Activated naive CD8-positive, alpha-beta T cell treated with anti-CD3 and anti-CD28 coated beads, Interleukin-2, amount 50 U/mL, for 16 hours (primary cell): ENCODE results near the gene TPO.
"Not testable (repeated sequence)": the region's sequence is repeated elsewhere in the genome, so short reads cannot be mapped to it uniquely, and the experiment has no call there.

ENCODE experiments used
- DNase-seq: peaks from one replicate; pipeline ENCODE4 v3.0.0-alpha.2; 2020; ENCODE audit warnings: low read depth, low spot score

TPO gene

GRCh38 chr2:1413156-1413710 lies at the start of gene TPO:
Gene TPO, plus strand, starts transcription at chr2:1413463. Its CDS starts 946 bp downstream, at chr2:1414409.
- DNase-seq, result no peak

GRCh38 chr2:1366546-1367134 lies 46.6 kb upstream of the TPO start:
- DNase-seq, result no peak

- no peak for DNase-seq
These were observed 45.7 kb upstream of the TPO start for GRCh38 chr2:1367601-1368000.

DNA sequence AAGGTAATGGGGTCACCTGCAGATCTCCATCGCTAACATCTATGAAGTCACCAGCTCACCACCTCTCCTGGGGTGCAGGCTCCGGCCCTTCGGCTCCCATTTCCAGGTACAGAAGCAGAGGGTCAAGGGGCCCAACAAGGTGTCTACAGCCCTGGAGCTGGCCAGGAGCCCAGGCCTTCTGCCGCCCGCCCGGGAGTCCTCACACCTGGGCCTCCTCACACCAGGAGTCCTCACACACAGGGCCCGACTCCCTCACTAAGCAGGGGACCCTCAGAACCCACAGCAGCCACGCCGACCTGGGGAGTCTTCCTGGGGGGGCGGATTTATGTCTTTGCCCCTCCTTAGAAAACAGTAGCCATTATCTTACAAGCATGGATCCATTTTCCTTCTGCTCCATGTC lies 43.4 kb upstream of the TPO start:
- DNase-seq, result no peak

GRCh38 chr2:1370461-1370860 lies 42.8 kb upstream of the TPO start:
- DNase-seq, result no peak

GRCh38 chr2:1371082-1371481 lies 42.2 kb upstream of the TPO start:
- DNase-seq, result no peak

DNA sequence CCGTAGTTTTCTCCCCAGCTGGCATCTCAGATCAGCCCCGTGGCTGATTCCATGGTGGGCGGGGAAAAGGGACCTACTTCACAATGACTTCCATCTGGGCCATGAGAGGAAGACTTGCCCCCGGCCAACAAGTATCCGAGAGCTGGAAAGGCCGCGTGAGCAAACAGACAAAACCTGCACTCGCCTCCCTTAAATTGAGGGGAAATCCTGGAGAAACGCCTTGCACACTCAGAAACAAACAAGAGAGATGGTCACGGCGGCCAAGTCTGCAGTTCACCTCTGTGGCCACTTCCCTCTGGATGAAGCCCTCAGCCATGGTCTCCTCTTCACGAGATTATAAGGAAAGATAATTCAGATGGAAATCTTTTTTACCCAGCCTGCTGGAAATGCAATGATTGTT lies 39.4 kb upstream of the TPO start:
- DNase-seq, result no peak

GRCh38 chr2:1374287-1374686 lies 39.0 kb upstream of the TPO start:
- no peak for DNase-seq

GRCh38 chr2:1375794-1376193 lies 37.5 kb upstream of the TPO start:
- no peak for DNase-seq

DNA sequence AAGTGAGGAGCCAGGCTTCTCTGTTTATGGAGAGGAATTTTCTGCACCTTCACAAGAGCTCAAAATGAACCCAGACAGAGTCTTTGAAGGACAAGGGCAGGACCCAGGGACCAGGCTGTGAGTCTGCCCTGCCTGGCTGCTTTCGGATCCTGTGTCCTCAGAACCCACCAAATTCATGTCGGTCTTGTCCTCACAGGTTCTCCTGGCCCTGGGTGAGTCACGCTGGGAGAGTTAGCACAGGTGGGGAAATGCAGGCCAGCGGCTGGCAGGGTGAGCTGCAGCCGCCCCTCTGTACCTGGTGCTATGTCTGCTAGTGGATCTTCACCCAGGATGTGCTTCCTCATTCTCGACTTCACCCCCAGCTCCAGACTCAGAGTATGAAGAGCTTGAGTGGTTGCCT lies 35.8 kb upstream of the TPO start:
- no peak for DNase-seq

GRCh38 chr2:1378456-1379150 lies 34.7 kb upstream of the TPO start:
- no peak for DNase-seq

GRCh38 chr2:1381644-1382043 lies 31.6 kb upstream of the TPO start:
- DNase-seq, result no peak

DNA sequence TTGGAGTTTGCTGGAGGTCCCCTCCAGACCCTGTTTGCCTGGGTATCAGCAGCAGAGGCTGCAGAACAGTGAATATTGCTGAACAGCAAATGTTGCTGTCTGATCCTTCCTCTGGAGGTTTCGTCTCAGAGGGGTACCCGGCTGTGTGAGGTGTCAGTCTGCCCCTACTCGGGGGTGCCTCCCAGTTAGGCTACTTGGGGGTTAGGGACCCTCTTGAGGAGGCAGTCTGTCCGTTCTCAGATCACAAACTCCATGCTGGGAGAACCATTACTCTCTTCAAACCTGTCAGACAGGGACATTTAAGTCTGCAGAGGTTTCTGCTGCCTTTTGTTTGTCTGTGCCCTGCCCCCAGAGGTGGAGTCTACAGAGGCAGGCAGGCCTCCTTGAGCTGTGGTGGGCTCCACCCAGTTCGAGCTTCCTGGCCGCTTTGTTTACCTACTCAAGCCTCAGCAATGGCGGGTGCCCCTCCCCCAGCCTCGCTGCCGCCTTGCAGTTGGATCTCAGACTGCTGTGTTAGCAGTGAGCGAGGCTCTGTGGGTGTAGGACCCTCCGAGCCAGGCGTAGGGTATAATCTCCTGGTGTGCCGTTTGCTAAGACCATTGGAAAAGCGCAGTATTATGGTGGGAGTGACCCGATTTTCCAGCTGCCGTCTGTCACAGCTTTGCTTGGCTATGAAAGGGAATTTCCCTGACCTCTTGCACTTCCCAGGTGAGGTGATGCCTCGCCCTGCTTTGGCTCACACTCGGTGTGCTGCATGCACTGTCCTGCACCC lies 25.1 kb upstream of the TPO start:
- DNase-seq, result not testable (repeated sequence)

DNA sequence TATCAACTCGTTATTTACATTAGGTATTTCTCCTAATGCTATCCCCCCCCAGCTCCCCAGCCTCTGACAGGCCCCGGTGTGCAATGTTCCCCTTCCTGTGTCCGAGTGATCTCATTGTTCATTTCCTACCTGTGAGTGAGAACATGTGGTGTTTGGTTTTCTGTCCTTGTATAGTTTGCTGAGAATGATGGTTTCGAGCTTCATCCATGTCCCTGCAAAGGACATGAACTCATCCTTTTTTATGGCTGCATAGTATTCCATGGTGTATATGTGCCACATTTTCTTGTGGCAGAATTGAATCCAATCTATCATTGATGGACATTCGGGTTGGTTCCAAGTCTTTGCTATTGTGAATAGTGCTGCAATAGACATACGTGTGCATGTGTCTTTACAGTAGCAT lies 23.1 kb upstream of the TPO start:
- not testable (repeated sequence) for DNase-seq

DNA sequence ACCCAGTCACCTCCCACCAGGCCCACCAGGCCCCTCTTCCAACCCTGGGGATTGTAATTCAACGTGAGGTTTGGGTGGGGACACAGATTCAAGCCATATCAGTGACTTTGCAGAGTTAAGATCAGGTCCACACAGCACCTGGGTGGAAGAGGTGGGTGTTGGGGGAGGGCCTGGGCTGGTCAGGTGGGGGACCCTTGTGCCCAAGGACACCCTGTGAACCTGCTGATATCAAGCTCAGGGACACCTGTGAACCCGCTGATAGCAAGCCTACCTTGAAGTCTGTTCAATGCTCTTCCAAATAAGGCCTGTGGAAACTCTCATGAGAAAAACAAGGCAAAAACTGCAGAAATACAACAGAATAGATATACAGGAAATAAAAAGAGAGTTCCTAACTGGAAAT lies 19.9 kb upstream of the TPO start:
- DNase-seq, result no peak

GRCh38 chr2:1394709-1395408 lies 18.4 kb upstream of the TPO start:
- DNase-seq, result no peak

DNA sequence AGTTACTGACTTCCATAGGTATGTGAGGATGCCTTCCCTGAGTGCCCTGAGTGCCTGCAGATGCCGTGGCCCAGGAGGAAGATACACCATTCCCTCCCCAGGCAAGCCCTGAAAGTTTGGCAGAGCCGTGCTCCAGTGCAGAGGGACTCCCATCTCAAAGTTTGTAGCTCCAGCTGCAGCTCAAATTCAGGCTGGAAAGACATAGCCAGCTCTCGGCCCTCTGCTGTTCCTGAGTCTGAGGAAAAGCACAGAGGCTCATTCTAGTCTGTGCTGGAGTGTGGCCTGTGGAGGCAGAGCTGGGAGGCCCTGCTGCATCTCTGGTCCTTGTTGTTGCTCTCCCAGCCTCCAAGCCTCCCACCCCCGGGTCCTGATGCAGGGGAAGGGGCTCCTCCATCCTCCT lies 15.9 kb upstream of the TPO start:
- DNase-seq, result no peak

- DNase-seq, result no peak
These were observed 15.1 kb upstream of the TPO start for GRCh38 chr2:1398191-1398590.

- no peak for DNase-seq
These were observed 12.1 kb upstream of the TPO start for GRCh38 chr2:1400943-1401735.

- no peak for DNase-seq
These were observed 11.2 kb upstream of the TPO start for GRCh38 chr2:1402064-1402463.

DNA sequence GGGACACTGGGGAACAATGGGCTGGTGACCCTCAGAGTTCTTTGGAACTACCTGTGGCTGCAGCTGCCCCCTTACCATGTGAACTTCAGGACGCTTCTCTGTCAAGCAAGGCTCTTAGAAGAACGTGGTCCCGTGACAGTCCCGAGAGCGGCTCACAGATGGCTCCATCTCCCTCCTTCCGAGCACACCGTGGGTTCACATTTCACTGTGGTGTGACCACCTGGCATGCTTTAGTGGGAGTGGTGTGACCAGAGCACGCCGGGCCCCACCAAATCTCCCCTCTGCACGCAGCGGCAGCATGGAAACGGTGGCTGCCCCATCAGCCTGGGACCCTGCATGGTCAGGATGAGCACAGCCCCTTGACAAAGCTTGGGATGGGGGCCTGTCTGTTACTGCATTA lies 9.7 kb upstream of the TPO start:
- no peak for DNase-seq
